ENCODE data around the gene COMT. TPM values are rescaled to one million over a fixed set of nuclear protein-coding genes. Genes with fewer than 3 reads are reported as not detected.

The COMT gene
- total RNA-seq, 1 donor from 2014 or later: 175 TPM

DNA sequence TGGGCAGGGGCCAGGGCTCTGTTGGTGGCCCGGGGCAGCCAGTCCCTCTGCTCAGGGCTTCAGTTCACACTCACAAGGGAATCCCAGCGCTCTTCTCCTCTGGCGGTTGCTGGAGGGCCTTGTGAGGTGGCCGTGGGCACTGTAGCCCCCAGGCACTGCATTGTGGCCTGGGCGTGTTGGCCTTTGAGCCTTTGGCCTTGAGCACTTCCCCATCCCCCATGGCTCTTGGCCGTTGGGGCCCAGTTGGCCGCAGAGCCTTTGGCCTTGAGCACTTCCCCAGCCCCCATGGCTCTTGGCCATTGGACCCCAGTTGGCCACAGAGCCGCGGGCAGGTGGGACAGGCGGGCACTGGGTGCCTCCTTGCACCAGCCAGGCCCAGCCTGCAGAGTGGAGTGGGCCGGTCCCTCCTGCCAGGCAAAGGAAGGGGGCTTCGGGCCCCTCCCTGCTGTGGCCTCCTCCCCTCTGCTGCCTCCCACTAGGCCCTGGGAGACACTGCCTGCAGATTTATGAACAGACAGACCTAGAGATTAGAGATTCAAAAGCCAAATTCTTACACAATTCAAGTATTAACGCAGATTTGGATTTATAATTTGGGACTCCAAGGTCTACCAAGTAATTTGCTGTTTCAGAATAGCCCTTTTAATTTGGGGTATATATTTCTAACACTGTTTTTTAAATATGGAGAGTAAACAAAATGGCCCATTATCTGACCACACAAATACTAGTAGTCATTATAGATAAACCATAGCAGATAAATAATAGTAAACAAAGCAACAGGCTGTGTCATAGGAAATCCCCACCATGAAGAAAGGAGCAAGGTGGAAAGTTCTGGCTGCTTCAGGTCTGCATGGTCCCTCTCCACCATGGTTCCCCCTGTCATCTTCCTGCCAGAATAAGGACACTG lies 18.3 kb downstream of the COMT start:
- no peak for TF ChIP-seq CTCF (IDR thresholded peaks at IDR 0.05)
- H3K27me3 ChIP-seq: no peaks in the 10 kb centered on the region
- ATAC-seq (no peak), DNase-seq (no peak)
- peak overlapping the region; percentile 24 for H3K27ac ChIP-seq
- no peaks in the 10 kb centered on the region for H3K9me3 ChIP-seq
- peaks cover 11% of the 10 kb centered on the region for H3K36me3 ChIP-seq
- peak overlapping the region; percentile 15 for H3K4me3 ChIP-seq
- peaks cover 25% of the 10 kb centered on the region for H3K4me1 ChIP-seq
- intact Hi-C loops (cut with DNase I): no loop called here

GRCh38 chr22:19960491-19961200 lies 19.1 kb downstream of the COMT start:
- no peak for DNase-seq
- intact Hi-C loops (cut with DNase I): no loop called here
- no peak for TF ChIP-seq CTCF (IDR thresholded peaks at IDR 0.05)
- no peak for ATAC-seq
- Histone ChIP-seq H3K9me3 (no peaks in the 10 kb centered on the region), H3K4me3 (no peak overlapping the region), H3K4me1 (peaks cover 25% of the 10 kb centered on the region), H3K27ac (no peak overlapping the region), H3K27me3 (no peaks in the 10 kb centered on the region), H3K36me3 (peaks cover 11% of the 10 kb centered on the region)

DNA sequence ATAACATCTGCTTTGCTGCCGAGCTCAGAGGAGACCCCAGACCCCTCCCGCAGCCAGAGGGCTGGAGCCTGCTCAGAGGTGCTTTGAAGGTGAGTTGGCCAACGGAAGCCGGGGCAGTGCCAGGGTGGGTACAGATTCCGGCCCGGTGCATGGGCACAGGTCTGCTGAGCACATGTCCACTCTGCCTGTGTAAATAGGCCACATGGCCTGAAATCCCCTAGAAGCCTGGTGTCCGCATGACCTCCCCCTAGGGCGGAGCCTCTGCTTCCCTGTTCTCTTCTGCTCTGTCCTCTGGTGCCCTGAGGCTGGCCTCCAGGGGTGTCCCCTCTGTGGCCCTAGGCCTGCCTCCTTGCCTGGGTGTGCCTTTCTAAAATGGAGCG lies 19.6 kb downstream of the COMT start:
- DNase-seq (no peak), ATAC-seq (no peak)
- Histone ChIP-seq H3K27me3 (no peaks in the 10 kb centered on the region), H3K4me3 (no peak overlapping the region), H3K36me3 (peaks cover 11% of the 10 kb centered on the region), H3K27ac (no peak overlapping the region), H3K9me3 (no peaks in the 10 kb centered on the region), H3K4me1 (peaks cover 25% of the 10 kb centered on the region)
- intact Hi-C loops (cut with DNase I): no loop called here
- no peak for TF ChIP-seq CTCF (IDR thresholded peaks at IDR 0.05)

- DNase-seq (no peak), ATAC-seq (no peak)
- no peak for TF ChIP-seq CTCF (IDR thresholded peaks at IDR 0.05)
- intact Hi-C loops (cut with DNase I): no loop called here
- Histone ChIP-seq H3K36me3 (peaks cover 17% of the 10 kb centered on the region), H3K9me3 (no peaks in the 10 kb centered on the region), H3K27ac (no peak overlapping the region), H3K4me3 (no peak overlapping the region), H3K4me1 (peaks cover 25% of the 10 kb centered on the region), H3K27me3 (no peaks in the 10 kb centered on the region)
These were observed 20.3 kb downstream of the COMT start for GRCh38 chr22:19961868-19962245.

- Histone ChIP-seq H3K4me3 (peak overlapping the region; percentile 1), H3K36me3 (peaks cover 22% of the 10 kb centered on the region), H3K27me3 (no peaks in the 10 kb centered on the region), H3K27ac (peak overlapping the region; percentile 56), H3K4me1 (peaks cover 25% of the 10 kb centered on the region), H3K9me3 (no peaks in the 10 kb centered on the region)
- peak; percentile 43 for TF ChIP-seq CTCF (IDR thresholded peaks at IDR 0.05)
- DNase-seq (peak; percentile 88), ATAC-seq (peak; percentile 68)
- intact Hi-C loops (cut with DNase I): no loop called here
These were observed 20.8 kb downstream of the COMT start for GRCh38 chr22:19962246-19962908.
